GM12878 (cell line): ENCODE results near the gene CEACAM6. TPM values are rescaled to one million over a fixed set of nuclear protein-coding genes. Genes with fewer than 3 reads are reported as not detected.

Experiments used
- ATAC-seq: fragments of 200-7000 bp; cut with Tn5 transposase; 3 replicates; pipeline ENCODE4 v1.9.1; 2020; ENCODE audit warnings: mild to moderate bottlenecking, moderate library complexity
- BruUV-seq: library from RNA; stranded (reverse); fragments of 400-500 nt; replicated peaks from 2 replicates; lab custom pipeline; 2021; lab: Mats Ljungman, UMichigan
- CTCF ChIA-PET: fragments of 300-600 bp; sonication (Branson Sonifier 250); formaldehyde crosslinking; extraction: SDS; loops from one replicate; lab custom pipeline; 2021; ENCODE audit warnings: inconsistent platforms; lab: Yijun Ruan, JAX
- POLR2A ChIA-PET: fragments of 350-600 bp; formaldehyde crosslinking; extraction: SDS; loops from one replicate; lab custom pipeline; 2021; ENCODE audit warnings: inconsistent platforms; lab: Charles Lee
- RAD21 ChIA-PET: fragments of 300-600 bp; sonication (Branson Sonifier 250); formaldehyde crosslinking; loops from one replicate; lab custom pipeline; 2023; ENCODE audit warnings: antibody characterized with exemption; ENCODE audit not compliant: unreplicated experiment; lab: Charles Lee
- SMC1A ChIA-PET: fragments of 300-600 bp; sonication (Branson Sonifier 250); formaldehyde crosslinking; loops from one replicate; lab custom pipeline; 2023; ENCODE audit not compliant: unreplicated experiment, uncharacterized antibody; lab: Charles Lee
- DNase-seq: peaks from one replicate; pipeline ENCODE4 v3.0.0-alpha.2; 2011; ENCODE audit warnings: low read depth, low spot score
- FAIRE-seq: peaks from 3 replicates; lab custom pipeline; 2011; peaks lifted over from hg19 to GRCh38; lab: Jason Lieb, UNC
- H2AFZ ChIP-seq: 2 replicates; pipeline ENCODE4 v1.6.0; 2011; ENCODE audit warnings: low read depth, low read length, control low read depth; ENCODE audit not compliant: control insufficient read depth
- H3K27ac ChIP-seq: 2 replicates; pipeline ENCODE4 v1.5.1; 2011; ENCODE audit warnings: control low read depth; ENCODE audit not compliant: control insufficient read depth, insufficient read depth
- H3K27me3 ChIP-seq, 2 experiments: replicated peaks in 1 of 2; 2 replicates each; pipeline versions ENCODE4 v1.6.0 to v1.6.1; 2011; ENCODE audit warnings: low read length in 1 of 2; ENCODE audit not compliant: control insufficient read depth in 2 of 2, insufficient read depth in 2 of 2
- H3K36me3 ChIP-seq, 2 experiments: 2 replicates each; pipeline ENCODE4 v1.5.1; 2011; ENCODE audit warnings: low read length in 1 of 2; ENCODE audit not compliant: control insufficient read depth in 2 of 2, insufficient read depth in 2 of 2
- H3K4me1 ChIP-seq: 2 replicates; pipeline ENCODE4 v1.6.1; 2011; ENCODE audit warnings: mild to moderate bottlenecking, low read length, moderate library complexity, mixed read lengths; ENCODE audit not compliant: control insufficient read depth, insufficient read depth
- H3K4me2 ChIP-seq: 2 replicates; pipeline ENCODE4 v1.6.0; 2011; ENCODE audit warnings: control low read depth; ENCODE audit not compliant: control insufficient read depth, insufficient read depth
- H3K4me3 ChIP-seq: fragments of 200-600 bp; sonication (generic); 2 replicates; pipeline ENCODE4 v1.5.1; 2016
- H3K79me2 ChIP-seq: 2 replicates; pipeline ENCODE4 v1.6.0; 2011; ENCODE audit warnings: low read length; ENCODE audit not compliant: control insufficient read depth, insufficient read depth
- H3K9ac ChIP-seq: 2 replicates; pipeline ENCODE4 v1.8.0; 2011; ENCODE audit warnings: low read length, control low read depth, mixed read lengths; ENCODE audit not compliant: control insufficient read depth, insufficient read depth
- H3K9me3 ChIP-seq: replicated peaks from 3 replicates; pipeline ENCODE4 v1.5.1; 2011; ENCODE audit warnings: mild to moderate bottlenecking, low read length; ENCODE audit not compliant: control insufficient read depth, insufficient read depth
- H4K20me1 ChIP-seq: 2 replicates; pipeline ENCODE4 v1.6.0; 2011; ENCODE audit not compliant: control insufficient read depth, insufficient read depth
- CHD2 ChIP-seq: IDR thresholded peaks from 2 replicates; pipeline ENCODE4 v1.6.1; 2011; ENCODE audit warnings: low read depth, low read length, improper control_type of control experiment, borderline replicate concordance
- CREB1 ChIP-seq: IDR thresholded peaks from 2 replicates; pipeline ENCODE4 v1.6.1; 2012; ENCODE audit warnings: low read depth, mild to moderate bottlenecking, inconsistent platforms
- CREM ChIP-seq: IDR thresholded peaks from 2 replicates; pipeline ENCODE4 v1.6.1; 2014; ENCODE audit warnings: antibody characterized with exemption, low read depth
- EGR1 ChIP-seq, 2 experiments: IDR thresholded peaks; 1 replicate in 1 of 2; 2 replicates in 1 of 2; pipeline ENCODE4 v1.6.1; 2011 to 2012; ENCODE audit warnings: low read depth in 2 of 2, low read length in 2 of 2, borderline replicate concordance in 1 of 2, mild to moderate bottlenecking in 1 of 2, moderate library complexity in 1 of 2
- ESRRA ChIP-seq: IDR thresholded peaks from 2 replicates; pipeline ENCODE4 v1.6.1; 2012; ENCODE audit warnings: mild to moderate bottlenecking, low read length, improper control_type of control experiment
- NFXL1 ChIP-seq: fragments of 450-650 bp; IDR thresholded peaks from 2 replicates; pipeline ENCODE4 v1.6.1; 2017; ENCODE audit warnings: antibody characterized with exemption, mild to moderate bottlenecking, borderline replicate concordance
- RAD21 ChIP-seq: IDR thresholded peaks from 2 replicates; pipeline ENCODE4 v1.6.1; 2011; ENCODE audit warnings: mild to moderate bottlenecking, low read depth, low read length, moderate library complexity; ENCODE audit not compliant: insufficient read depth
- RUNX3 ChIP-seq: IDR thresholded peaks from 2 replicates; pipeline ENCODE4 v1.6.1; 2012; ENCODE audit warnings: low read length, inconsistent platforms
- SMC3 ChIP-seq: IDR thresholded peaks from 2 replicates; pipeline ENCODE4 v1.6.1; 2011; ENCODE audit warnings: low read length, improper control_type of control experiment, borderline replicate concordance
- SUZ12 ChIP-seq: fragments of 200-600 bp; sonication (generic); IDR thresholded peaks from one replicate; pipeline ENCODE4 v1.6.1; 2018; ENCODE audit warnings: antibody characterized with exemption, mild to moderate bottlenecking; ENCODE audit not compliant: unreplicated experiment
- YY1 ChIP-seq: IDR thresholded peaks from 2 replicates; pipeline ENCODE4 v1.6.1; 2011; ENCODE audit warnings: low read depth, mild to moderate bottlenecking, low read length
- WGBS: methylation state at CpG from one replicate; pipeline ENCODE4 v1.1.6; 2016; ENCODE audit warnings: low lambda C conversion rate; ENCODE audit not compliant: insufficient replicate concordance, insufficient coverage; ENCODE audit errors: missing lambda C conversion rate; 5-methylcytosine and 5-hydroxymethylcytosine counted together
- in situ Hi-C: fragments of 300-500 bp; cut with MboI; formaldehyde crosslinking; loops from 9 replicates; pipeline ENCODE4 v1.14.3; 2018; ENCODE audit warnings: mixed read lengths
- intact Hi-C: fragments of 100-400 bp; cut with micrococcal nuclease; formaldehyde crosslinking; loops from one replicate; pipeline ENCODE4 v1.14.2; 2022; ENCODE audit not compliant: unreplicated experiment
- polyA plus RNA-seq, 11 experiments: library from polyadenylated mRNA; depleted of rRNA in 4 of 11; unstranded in 6 of 11; stranded (reverse) in 5 of 11; fragments of >200 nt; fragmentation: Nextera tagmentation in 4 of 11; fragmentation: Illumina TruSeq in 1 of 11; extraction: Ambion mirVana in 4 of 11; extraction: Trizol in 1 of 11; gene quantifications; 1 replicate in 1 of 11; 2 replicates in 10 of 11; pipeline versions ENCODE4 v1.2.1 to v1.2.3, GENCODE V29; 2011 to 2016; ENCODE audit warnings: inconsistent platforms in 2 of 11, missing spikeins in 2 of 11, low read depth in 1 of 11
- total RNA-seq, 4 experiments: library from RNA; depleted of rRNA in 3 of 4; stranded (reverse); fragments of >200 nt in 3 of 4; fragmentation: Illumina TruSeq in 1 of 4; extraction: Trizol in 1 of 4; gene quantifications; 2 replicates each; pipeline versions ENCODE4 v1.2.1 to v1.2.3, GENCODE V29; 2013 to 2021
- TF ChIP-seq, protein P1 (sequence below), 3 experiments: IDR thresholded peaks in 2 of 3; conservative IDR thresholded peaks in 1 of 3; 2 replicates each; pipeline ENCODE4 v1.5.1; 2011; ENCODE audit warnings: low read depth in 3 of 3, low read length in 3 of 3, mild to moderate bottlenecking in 3 of 3, control low read depth in 2 of 3, moderate library complexity in 2 of 3, inconsistent platforms in 1 of 3, mixed read lengths in 1 of 3; ENCODE audit not compliant: control insufficient read depth in 2 of 3, insufficient read depth in 1 of 3; ENCODE audit errors: extremely low read depth in 1 of 3

CEACAM6 gene
- total and polyA plus RNA-seq, 10 of the 15 experiments (the other 5 are each of a cell fraction or from before 2014, with no cell fraction given), result 0.26 TPM; not detected in 9

DNA sequence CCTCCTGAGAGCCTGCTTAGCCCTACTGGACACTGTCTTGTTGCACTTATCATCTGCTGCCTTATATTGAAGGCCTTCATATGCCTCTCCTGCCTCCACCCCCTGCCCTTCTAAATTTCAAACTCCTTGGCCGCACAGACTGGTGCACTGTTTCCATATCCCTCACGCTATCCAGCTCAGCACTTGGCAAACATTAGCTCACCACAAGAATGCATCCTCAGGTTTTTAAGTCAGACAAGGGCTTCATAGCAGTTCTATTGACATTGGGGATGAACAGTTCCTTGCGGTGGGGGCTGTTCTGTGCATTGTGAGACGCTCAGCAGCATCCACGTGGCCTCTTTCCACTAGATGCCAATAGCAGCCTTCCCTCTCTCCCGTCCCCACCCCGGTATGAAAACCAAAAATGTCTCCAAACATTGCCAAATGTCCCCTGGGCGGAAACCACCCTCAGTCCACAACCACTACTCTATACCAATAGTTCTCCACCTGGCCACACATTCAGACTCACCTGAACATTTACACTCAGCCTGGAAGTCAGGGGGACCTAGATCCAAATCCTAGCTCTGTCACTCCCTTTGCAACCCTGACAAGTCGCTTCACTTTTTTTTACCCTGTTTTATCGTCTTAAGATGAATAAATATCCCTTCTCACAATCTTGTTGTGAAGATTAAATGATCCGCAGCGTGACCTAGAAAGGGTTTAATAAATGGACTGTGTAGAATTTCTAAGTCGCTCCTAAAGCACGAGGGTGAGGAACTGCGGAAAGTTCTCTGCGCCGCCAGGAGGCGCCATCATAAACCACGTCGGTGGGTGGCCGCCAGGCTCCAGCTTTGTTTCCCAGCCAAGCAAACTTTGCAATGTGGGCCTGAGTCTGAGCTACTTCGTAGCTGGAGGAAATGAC, 37.4 kb downstream of the CEACAM6 start:
- Histone ChIP-seq H3K9me3 (no peaks in the 10 kb centered on the region), H3K9ac (no peak overlapping the region), H3K4me3 (no peak overlapping the region), H2AFZ (no peak overlapping the region), H3K27me3 (peaks cover 0 to 6% of the 10 kb centered on the region in 2 experiments; a peak in 3 of 4 replicates), H3K36me3 (no peaks in the 10 kb centered on the region), H3K4me2 (no peak overlapping the region), H4K20me1 (no peaks in the 10 kb centered on the region), H3K4me1 (no peaks in the 10 kb centered on the region), H3K27ac (no peak overlapping the region), H3K79me2 (no peaks in the 10 kb centered on the region)
- 11% methylated on average over 22 of the region's 22 CpGs for WGBS
- ChIA-PET SMC1A (interaction anchor here (0.9 to 5.5 kb wide), 8 partner anchors 8 to 165 kb away, joined by 3 to 47 read pairs (median 4); no protein-coding TSS in a partner anchor), RAD21 (interaction anchor here (0.9 to 5.2 kb wide), 5 partner anchors 10 to 165 kb away, joined by 3 to 37 read pairs (median 5); no protein-coding TSS in a partner anchor), CTCF (interaction anchor here (0.7 to 7.2 kb wide), 34 partner anchors 8 to 242 kb away, joined by 3 to 188 read pairs (median 5); partner anchors contain the start of genes CEACAM21, CEACAM6 and RABAC1), POLR2A (interaction anchor here (1.6 kb wide), 1 partner anchor 28 kb away, joined by 4 read pairs; no protein-coding TSS in a partner anchor)
- ATAC-seq, result peak; percentile 75
- no TSS peak for BruUV-seq
- intact Hi-C loops, result loop anchor here (1.0 to 5.0 kb wide), 2 partner anchors 29 to 165 kb away; partner anchors contain the start of gene RABAC1
- 0 out of 2 replicates have a peak, but pooled peaks have one; percentile 16 for TF ChIP-seq CREM
- peak; percentile 49 for TF ChIP-seq RUNX3
- no peak for TF ChIP-seq CHD2
- TF ChIP-seq ESRRA, result no peak
- peak; percentile 69 for TF ChIP-seq YY1
- TF ChIP-seq, protein P1, sequence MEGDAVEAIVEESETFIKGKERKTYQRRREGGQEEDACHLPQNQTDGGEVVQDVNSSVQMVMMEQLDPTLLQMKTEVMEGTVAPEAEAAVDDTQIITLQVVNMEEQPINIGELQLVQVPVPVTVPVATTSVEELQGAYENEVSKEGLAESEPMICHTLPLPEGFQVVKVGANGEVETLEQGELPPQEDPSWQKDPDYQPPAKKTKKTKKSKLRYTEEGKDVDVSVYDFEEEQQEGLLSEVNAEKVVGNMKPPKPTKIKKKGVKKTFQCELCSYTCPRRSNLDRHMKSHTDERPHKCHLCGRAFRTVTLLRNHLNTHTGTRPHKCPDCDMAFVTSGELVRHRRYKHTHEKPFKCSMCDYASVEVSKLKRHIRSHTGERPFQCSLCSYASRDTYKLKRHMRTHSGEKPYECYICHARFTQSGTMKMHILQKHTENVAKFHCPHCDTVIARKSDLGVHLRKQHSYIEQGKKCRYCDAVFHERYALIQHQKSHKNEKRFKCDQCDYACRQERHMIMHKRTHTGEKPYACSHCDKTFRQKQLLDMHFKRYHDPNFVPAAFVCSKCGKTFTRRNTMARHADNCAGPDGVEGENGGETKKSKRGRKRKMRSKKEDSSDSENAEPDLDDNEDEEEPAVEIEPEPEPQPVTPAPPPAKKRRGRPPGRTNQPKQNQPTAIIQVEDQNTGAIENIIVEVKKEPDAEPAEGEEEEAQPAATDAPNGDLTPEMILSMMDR (IDR thresholded peaks at IDR 0.05 in 2 of 3, conservative IDR thresholded peaks at IDR 0.05 in 1 of 3; ENCODE audit: control insufficient read depth in 2 of 3, extremely low read depth in 1 of 3, insufficient read depth in 1 of 3, low read depth in 3 of 3, low read length in 3 of 3), result peak; percentile 64 to 81 (median 76)
- TF ChIP-seq EGR1 (IDR thresholded peaks at IDR 0.05; ENCODE audit: borderline replicate concordance in 1 of 2, low read depth in 2 of 2, low read length in 2 of 2), result no peak
- TF ChIP-seq CREB1, result 0 out of 2 replicates have a peak, but pooled peaks have one; percentile 17
- peak; percentile 84 for TF ChIP-seq SMC3
- TF ChIP-seq SUZ12, result no peak
- no peak for TF ChIP-seq NFXL1
- peak; percentile 59 for TF ChIP-seq RAD21
- DNase-seq, result no peak
- in situ Hi-C loops, result no loop called here
- no peak for FAIRE-seq
